GM19238 (cell line): Measurements from ENCODE around the gene CSRP3.

Experiments
- DNase-seq: peaks from one replicate; pipeline ENCODE4 v3.0.0; 2011; ENCODE audit warnings: low spot score; ENCODE audit not compliant: insufficient read length

The CSRP3 gene

DNA sequence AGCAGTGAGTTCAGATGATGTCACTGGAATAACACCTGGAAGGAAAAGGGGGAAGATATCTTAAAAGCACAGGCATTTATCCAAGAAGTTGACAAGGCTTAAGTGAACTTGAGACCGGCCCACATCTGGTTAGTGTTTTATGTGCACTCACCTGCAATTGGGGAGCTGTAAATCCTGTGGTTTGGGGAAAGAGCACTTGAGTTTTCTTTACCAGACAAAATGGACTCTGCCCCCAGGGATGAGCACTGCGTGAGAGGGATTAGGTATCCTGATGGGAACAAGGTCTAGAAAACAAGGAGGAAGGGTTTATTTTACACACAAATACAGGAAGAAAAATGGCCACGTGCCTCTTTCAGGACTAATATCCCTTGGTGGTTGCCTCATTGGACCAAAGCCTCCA is 23.8 kb upstream of the CSRP3 start:
- no peak for DNase-seq

DNA sequence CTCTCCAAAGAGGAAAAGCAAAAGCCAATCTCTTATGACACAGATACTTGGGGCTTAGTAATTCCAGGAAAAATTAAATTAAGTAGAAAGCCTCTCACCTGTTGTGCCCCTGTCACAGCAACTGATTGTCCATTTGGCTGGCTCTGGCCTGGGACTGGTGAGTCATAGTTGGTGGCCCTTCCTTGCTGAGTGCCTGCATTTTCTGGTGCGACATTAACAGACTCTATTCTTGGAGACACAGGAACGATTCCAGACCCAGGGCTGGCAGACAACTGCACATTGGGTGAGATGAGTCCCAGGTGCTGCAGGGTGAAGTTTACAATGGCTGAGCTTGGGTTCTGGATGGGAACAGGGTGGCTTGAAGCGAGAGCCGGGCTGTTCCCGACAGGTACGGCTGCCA is 23.3 kb upstream of the CSRP3 start:
- DNase-seq, result no peak

DNA sequence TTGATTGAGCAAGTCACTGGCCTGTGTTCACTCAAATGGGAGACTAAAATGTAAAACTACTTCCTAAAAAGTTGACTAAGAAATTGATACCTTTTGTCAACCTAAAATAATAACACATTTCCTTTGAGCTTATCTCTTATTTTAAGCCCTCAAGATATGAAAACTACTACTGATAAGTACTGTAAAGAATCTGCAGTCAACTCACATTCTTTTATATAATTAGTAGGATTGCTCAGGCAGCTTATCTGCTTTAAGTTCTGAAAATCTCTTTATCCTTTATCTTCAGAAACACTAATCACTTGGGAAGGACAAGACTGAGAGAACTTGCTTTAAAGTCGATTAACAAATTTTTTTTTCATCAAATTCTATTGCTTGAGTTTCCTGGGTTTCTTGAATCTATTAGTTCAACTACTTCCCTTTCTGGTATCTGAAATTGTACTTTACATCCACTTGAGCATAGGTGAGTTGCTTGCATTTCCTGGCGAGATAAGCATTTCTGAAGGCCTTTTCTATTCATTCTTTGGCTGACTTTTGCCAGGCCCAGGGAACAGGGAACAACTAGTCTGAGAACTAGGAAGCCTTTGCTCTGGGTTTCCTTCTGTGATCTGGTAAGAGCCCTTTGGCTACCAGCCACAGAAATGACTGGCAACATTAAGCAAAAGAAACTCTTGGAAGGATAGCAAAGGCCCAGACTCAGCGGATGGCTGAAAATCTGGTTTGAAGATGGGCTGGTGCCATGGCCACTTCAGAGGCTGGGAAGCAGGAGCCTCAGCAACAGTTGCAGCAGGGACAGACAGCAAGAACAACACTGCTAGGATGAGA is 19.3 kb upstream of the CSRP3 start:
- no peak for DNase-seq

DNA sequence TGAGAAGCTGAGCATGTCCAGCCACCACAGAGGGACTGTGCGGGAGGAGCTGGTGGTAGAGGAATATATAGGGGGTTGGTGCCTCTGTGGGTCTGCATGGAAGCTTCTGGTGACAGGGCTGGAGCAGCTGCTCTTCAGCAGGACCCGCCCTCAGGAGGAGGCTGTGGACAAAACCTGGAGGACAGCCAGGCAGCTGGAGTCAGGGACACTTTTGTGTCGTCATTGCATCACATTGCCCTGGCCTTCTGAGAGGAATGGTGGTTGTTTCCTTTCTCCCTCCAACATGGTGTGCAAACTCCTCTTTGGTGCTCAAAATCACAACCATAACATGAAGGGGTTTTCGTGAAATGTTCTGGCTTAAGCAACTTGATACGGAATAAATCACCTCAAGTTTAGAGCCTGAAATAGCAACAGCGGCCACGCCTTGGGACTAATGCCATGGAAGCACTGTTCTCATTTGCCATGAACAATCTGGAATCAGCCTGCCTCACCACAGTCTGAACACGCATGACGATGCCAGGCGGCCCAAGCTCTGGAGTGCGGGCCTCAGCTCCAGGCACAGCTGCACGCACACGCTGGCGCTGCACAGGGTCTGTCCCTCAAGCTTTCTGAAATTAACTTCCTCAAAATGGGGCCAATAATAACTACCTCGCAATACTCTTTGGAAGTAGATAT is 17.1 kb upstream of the CSRP3 start:
- no peak for DNase-seq

DNA sequence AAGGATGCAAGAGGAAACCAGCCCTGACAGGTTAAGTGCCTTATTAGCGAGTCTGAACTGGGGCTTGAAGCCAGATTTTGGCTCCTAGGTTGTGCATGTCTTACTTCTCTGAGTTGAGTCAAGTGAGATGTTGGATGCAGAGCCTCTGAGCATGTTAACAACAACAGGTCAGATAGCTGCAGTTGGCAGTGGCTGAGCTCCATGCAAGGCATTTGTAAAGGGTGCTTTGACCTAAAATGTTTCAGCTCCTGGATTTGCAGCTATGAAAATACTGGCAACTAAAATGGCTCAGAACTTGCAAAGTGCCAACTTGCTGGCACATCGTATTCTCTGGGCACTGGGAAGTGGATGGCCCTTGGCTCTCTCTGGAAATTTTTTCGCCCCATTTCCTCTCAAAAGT is 16.4 kb upstream of the CSRP3 start:
- no peak for DNase-seq

DNA sequence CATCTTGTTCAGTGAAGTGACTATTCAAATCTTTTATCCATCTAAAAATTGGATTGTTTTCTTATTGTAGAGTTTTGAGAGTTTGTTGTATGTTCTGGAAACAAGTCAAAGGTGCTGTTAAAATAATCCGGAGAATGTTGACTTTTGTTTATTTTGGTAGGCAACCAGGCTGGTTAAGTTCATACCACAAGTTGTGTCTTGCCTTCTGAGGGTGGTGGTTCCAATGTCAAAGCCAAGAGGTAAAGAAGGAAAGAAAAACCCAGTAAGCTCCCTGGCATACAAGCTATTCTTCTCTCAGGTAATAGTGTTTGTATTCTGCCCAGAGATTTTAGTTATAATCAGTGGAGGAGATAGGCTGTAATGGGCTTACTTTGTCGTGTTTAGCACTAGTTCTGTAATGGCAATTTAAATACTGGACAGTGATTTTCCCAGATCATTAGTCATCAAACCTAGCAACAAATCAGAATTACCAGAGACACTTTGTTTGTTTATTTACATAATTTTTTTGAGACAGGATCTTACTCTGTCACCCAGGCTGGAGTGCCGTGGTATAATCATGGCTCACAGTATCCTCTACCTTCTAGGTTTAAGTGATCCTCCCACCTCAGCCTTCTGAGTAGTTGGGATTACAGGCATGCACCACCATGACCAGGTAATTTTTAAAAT is 15.1 kb upstream of the CSRP3 start:
- DNase-seq, result no peak

DNA sequence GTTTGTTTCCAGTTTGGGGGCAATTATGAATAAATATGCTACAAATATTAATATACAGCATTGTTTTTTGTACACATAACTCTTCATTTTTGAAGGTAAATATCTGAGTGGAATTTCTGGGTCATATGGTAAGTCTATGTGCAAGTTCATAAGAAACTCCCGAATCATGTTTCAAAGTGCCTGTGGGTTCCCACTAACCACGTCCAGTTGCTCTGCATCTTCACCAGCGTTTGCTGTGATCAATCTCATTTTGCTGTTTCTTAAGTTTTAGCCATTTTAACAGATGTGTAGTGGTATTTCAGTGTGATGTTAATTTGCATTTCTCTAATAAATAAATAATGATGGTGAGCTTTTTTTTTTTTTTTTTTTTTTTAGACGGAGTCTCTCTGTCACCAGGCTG is 14.2 kb upstream of the CSRP3 start:
- DNase-seq, result no peak

- no peak for DNase-seq
Measured at GRCh38 chr11:19209617-19210370, 8.0 kb upstream of the CSRP3 start.

DNA sequence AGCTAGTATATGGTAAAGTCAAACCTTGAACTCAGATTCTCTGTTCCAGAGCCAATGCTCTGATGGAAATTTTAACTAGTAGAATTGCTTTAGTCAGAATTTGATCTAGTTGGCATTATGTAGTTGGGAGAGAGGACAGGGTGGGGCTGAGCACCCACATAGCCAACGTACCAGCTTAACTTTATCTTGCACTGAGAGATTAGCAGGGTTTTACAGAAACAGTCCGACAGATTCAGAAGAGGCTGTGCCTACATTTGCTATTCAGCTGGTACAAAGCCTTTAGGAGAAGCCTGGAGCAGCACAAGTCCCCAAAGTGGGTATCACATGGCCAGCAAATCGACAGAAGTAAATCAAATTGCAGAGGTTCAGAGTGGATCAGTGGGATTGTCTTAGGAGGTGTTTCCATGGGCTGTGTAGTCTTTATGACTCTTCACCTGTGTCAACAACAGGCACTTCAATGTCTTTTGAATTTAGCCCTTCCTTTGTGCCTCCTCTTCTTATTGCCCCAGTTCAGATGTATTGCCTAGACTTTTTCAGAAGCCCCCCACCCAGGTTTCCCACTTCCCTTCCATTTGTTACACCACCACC is 7.3 kb upstream of the CSRP3 start:
- DNase-seq, result no peak

- no peak for DNase-seq
Measured at GRCh38 chr11:19208181-19208580, 6.4 kb upstream of the CSRP3 start.

DNA sequence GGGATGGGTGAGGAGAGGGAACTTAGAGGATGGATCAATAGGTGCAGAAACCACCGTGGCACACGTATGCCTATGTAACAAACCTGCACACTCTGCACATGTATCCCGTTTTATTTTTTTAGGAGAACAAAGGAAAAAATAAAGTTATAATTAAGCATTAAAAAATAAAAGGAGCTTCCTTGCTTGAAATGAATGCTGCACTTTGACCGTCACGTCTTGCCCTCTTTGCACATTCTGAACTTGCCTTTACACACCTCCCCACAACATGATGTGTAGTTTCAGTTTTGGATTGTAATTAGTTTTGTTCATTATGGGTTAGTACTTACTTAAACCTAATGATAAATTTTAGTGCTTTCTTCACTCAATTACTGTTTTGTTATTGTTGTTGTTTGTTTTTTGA is 3.1 kb upstream of the CSRP3 start:
- no peak for DNase-seq

GRCh38 chr11:19200410-19201201 is 1.2 kb downstream of the CSRP3 start:
- DNase-seq, result no peak

DNA sequence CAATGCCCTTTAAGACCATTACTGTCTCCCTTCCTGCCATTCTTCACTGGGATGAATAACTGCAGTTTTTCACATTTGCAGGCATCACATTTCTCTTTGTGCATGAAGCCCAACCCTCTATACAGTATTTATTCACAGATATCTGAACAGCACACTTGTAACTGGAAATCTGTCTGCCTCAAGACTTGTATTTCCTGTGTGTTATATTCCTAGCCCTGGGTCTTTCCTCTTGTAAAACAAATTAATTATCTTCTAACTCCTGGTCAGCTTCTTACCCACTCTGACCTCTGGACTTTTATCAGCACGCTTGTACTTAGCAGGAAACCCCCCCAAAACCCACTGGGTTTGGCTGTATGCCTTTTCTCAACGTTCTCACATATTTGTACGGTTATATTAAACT is 2.0 kb downstream of the CSRP3 start:
- DNase-seq, result no peak

GRCh38 chr11:19199048-19199447 is 2.7 kb downstream of the CSRP3 start:
- no peak for DNase-seq

- no peak for DNase-seq
Measured at GRCh38 chr11:19196432-19196831, 5.4 kb downstream of the CSRP3 start.

- DNase-seq, result no peak
Measured at GRCh38 chr11:19194620-19195308, 7.0 kb downstream of the CSRP3 start.

DNA sequence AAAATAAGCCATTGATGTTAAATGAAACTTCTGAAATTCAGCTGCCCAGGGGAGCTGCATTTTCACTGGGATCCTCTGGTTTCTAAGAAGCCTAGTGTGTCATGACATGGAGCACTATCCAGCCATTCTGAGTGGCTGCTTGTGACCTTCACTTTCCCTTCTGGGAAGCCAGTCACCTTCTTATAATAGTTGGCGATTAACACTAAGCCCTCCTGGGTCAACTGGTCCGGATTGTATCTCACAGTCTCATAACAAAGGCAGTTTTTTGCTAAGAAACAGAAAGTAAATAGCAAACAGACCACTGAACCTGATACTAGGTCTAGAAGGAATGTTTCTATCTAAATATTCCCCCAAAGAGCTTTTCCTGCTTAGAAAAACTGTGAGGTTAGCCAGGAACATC is 7.9 kb downstream of the CSRP3 start:
- DNase-seq, result no peak

GRCh38 chr11:19191530-19192169 is 10.1 kb downstream of the CSRP3 start:
- DNase-seq, result no peak

- DNase-seq, result no peak
Measured at GRCh38 chr11:19187833-19188258, 13.9 kb downstream of the CSRP3 start.
